Fibroblast of upper back skin (primary cell): ENCODE results near the gene ZBTB32.
A peak's percentile ranks its signal among the peaks of the same experiment; 100 is the strongest.
"Not testable (repeated sequence)": the region's sequence is repeated elsewhere in the genome, so short reads cannot be mapped to it uniquely, and the experiment has no call there.

Experiments used
- DNase-seq: peaks from one replicate; pipeline ENCODE4 v3.0.0-alpha.2; 2013

The ZBTB32 gene

GRCh38 chr19:35704218-35704617 lies at the start of gene ZBTB32:
TSS of gene ZBTB32 (plus strand) at chr19:35704558. CDS start at chr19:35714627, 10,069 bp downstream.
- DNase-seq = peak; percentile 52

- DNase-seq = not testable (repeated sequence)
Observed at GRCh38 chr19:35654828-35655227, 49.5 kb upstream of the ZBTB32 start.

GRCh38 chr19:35655600-35655999 lies 48.8 kb upstream of the ZBTB32 start:
- no peak for DNase-seq

GRCh38 chr19:35656700-35657099 lies 47.7 kb upstream of the ZBTB32 start:
- no peak for DNase-seq

- DNase-seq = no peak
Observed at GRCh38 chr19:35657904-35658700, 46.3 kb upstream of the ZBTB32 start.

GRCh38 chr19:35661995-35662340 lies 42.4 kb upstream of the ZBTB32 start:
- no peak for DNase-seq

- no peak for DNase-seq
Observed at GRCh38 chr19:35663981-35664380, 40.4 kb upstream of the ZBTB32 start.

GRCh38 chr19:35665157-35665556 lies 39.2 kb upstream of the ZBTB32 start:
- no peak for DNase-seq

- no peak for DNase-seq
Observed at GRCh38 chr19:35665604-35666003, 38.8 kb upstream of the ZBTB32 start.

- DNase-seq = no peak
Observed at GRCh38 chr19:35666251-35666913, 38.0 kb upstream of the ZBTB32 start, which contains the start of gene UPK1A. TSS of gene UPK1A (plus strand) at chr19:35666517. CDS start at chr19:35666813, 296 bp downstream.

- no peak for DNase-seq
Observed at GRCh38 chr19:35669566-35669965, 34.8 kb upstream of the ZBTB32 start.

- DNase-seq = no peak
Observed at GRCh38 chr19:35669974-35670373, 34.4 kb upstream of the ZBTB32 start.

GRCh38 chr19:35670686-35671085 lies 33.7 kb upstream of the ZBTB32 start:
- no peak for DNase-seq

- no peak for DNase-seq
Observed at GRCh38 chr19:35671818-35672217, 32.5 kb upstream of the ZBTB32 start.

GRCh38 chr19:35673121-35673804 lies 31.1 kb upstream of the ZBTB32 start:
- DNase-seq = peak; percentile 18

GRCh38 chr19:35675589-35676140 lies 28.7 kb upstream of the ZBTB32 start:
- no peak for DNase-seq

GRCh38 chr19:35689836-35690235 lies 14.5 kb upstream of the ZBTB32 start:
- peak; percentile 32 for DNase-seq

- not testable (repeated sequence) for DNase-seq
Observed at GRCh38 chr19:35691106-35691505, 13.3 kb upstream of the ZBTB32 start.

GRCh38 chr19:35692010-35692409 lies 12.3 kb upstream of the ZBTB32 start:
- no peak for DNase-seq

- DNase-seq = no peak
Observed at GRCh38 chr19:35693422-35693821, 10.9 kb upstream of the ZBTB32 start.

GRCh38 chr19:35693835-35694599 lies 10.3 kb upstream of the ZBTB32 start:
- peak; percentile 85 for DNase-seq

GRCh38 chr19:35695895-35696422 lies 8.4 kb upstream of the ZBTB32 start:
- no peak for DNase-seq
